Left renal pelvis (tissue), 4 donors: ENCODE results near the gene NCF2. TPM values are rescaled to one million over a fixed set of nuclear protein-coding genes. Genes with fewer than 3 reads are reported as not detected.

Experiments
- DNase-seq, 4 donors: peaks; one replicate each; pipeline ENCODE4 v3.0.0-alpha.2; 2013; ENCODE audit warnings: low read depth in 4 of 4, low spot score in 3 of 4
- polyA plus RNA-seq, 4 donors: library from polyadenylated mRNA; unstranded; fragments of 120-200 nt; gene quantifications; one replicate each; pipeline ENCODE4 v1.2.1, GENCODE V29; 2013; ENCODE audit not compliant: insufficient read length in 4 of 4

Gene NCF2
- polyA plus RNA-seq, 4 donors = 3.3 to 10.2 (median 4.9) TPM

GRCh38 chr1:183554577-183554976 is 35.7 kb downstream of the NCF2 start:
- no peak for DNase-seq

- no peak for DNase-seq
These were observed 36.5 kb downstream of the NCF2 start for GRCh38 chr1:183553764-183554163.

GRCh38 chr1:183553331-183553730 is 36.9 kb downstream of the NCF2 start:
- no peak for DNase-seq

GRCh38 chr1:183552891-183553290 is 37.4 kb downstream of the NCF2 start:
- DNase-seq = no peak

GRCh38 chr1:183552441-183552840 is 37.8 kb downstream of the NCF2 start:
- no peak for DNase-seq

- no peak for DNase-seq
These were observed 38.3 kb downstream of the NCF2 start for GRCh38 chr1:183551924-183552323.

GRCh38 chr1:183550915-183551314 is 39.3 kb downstream of the NCF2 start:
- DNase-seq = no peak

- DNase-seq = no peak
These were observed 42.1 kb downstream of the NCF2 start for GRCh38 chr1:183548116-183548515.

- no peak for DNase-seq
These were observed 43.8 kb downstream of the NCF2 start for GRCh38 chr1:183546427-183546826.

GRCh38 chr1:183544598-183545297 is 45.5 kb downstream of the NCF2 start:
- DNase-seq = peak in 1 of 4 donors; percentile 29

- DNase-seq = peak in 1 of 4 donors; percentile 29
These were observed 46.5 kb downstream of the NCF2 start for GRCh38 chr1:183543619-183544204.

GRCh38 chr1:183537405-183537804 is 52.9 kb downstream of the NCF2 start:
- no peak for DNase-seq

- no peak for DNase-seq
These were observed 56.6 kb downstream of the NCF2 start for GRCh38 chr1:183533617-183534174.

- DNase-seq = no peak
These were observed 61.7 kb downstream of the NCF2 start for GRCh38 chr1:183528577-183528976.

- no peak for DNase-seq
These were observed 68.2 kb downstream of the NCF2 start for GRCh38 chr1:183522104-183522503.

GRCh38 chr1:183520379-183520778 is 69.9 kb downstream of the NCF2 start:
- no peak for DNase-seq

GRCh38 chr1:183517401-183517800 is 72.9 kb downstream of the NCF2 start:
- no peak for DNase-seq

GRCh38 chr1:183516725-183517124 is 73.5 kb downstream of the NCF2 start:
- no peak for DNase-seq

- no peak for DNase-seq
These were observed 75.1 kb downstream of the NCF2 start for GRCh38 chr1:183515002-183515689.

- no peak for DNase-seq
These were observed 76.0 kb downstream of the NCF2 start for GRCh38 chr1:183514235-183514634.

- no peak for DNase-seq
These were observed 77.8 kb downstream of the NCF2 start for GRCh38 chr1:183512450-183512849.

GRCh38 chr1:183508694-183509093 is 81.6 kb downstream of the NCF2 start:
- no peak for DNase-seq
